Left colon (tissue), 2 donors: ENCODE measurements around the gene LRBA. TPM values are rescaled to one million over a fixed set of nuclear protein-coding genes. Genes with fewer than 3 reads are reported as not detected.

Experiments used
- ATAC-seq: fragments of 200-7000 bp; cut with Tn5 transposase; one replicate; pipeline ENCODE4 v1.9.1; 2020; ENCODE audit warnings: mild to moderate bottlenecking, moderate library complexity
- DNase-seq, 2 donors: peaks; one replicate each; pipeline ENCODE4 v3.0.0-alpha.2; 2020
- intact Hi-C, 2 donors: fragments of 100-400 bp; cut with DNase I in 1 of 2; cut with micrococcal nuclease in 1 of 2; formaldehyde crosslinking; loops; one replicate each; pipeline versions ENCODE4 v1.11.2 to v1.14.0; 2022; cut with DNase I, micrococcal nuclease
- total RNA-seq, 2 donors: library from RNA; stranded (reverse); fragmentation: NEBNext Ultra II Directional; extraction: Animal tissue kit (Norgen Biotek cat#: 25700); gene quantifications; one replicate each; pipeline ENCODE4 v1.2.1, GENCODE V29; 2021
- donor health status: DM: no; HTN: no; CAD: no.
- donor health status: DM: yes; HTN: yes; CAD: no.

Gene LRBA
- total RNA-seq, 2 donors from 2014 or later, result 65.7 to 80.0 TPM

- DNase-seq (no peak), ATAC-seq (no peak)
- intact Hi-C loops, result no loop called here
Measured at GRCh38 chr4:150358691-150359090, 656.4 kb downstream of the LRBA start.

- intact Hi-C loops, result no loop called here
- no peak for DNase-seq
Measured at GRCh38 chr4:150357829-150358228, 657.3 kb downstream of the LRBA start.

GRCh38 chr4:150355858-150356455 is 659.1 kb downstream of the LRBA start:
- no peak for DNase-seq
- ATAC-seq, result peak; percentile 51
- intact Hi-C loops, result no loop called here

More at GRCh38 chr4:150357829-150358228, 657.3 kb downstream of the LRBA start:
- no peak for ATAC-seq

GRCh38 chr4:150355418-150355817 is 659.7 kb downstream of the LRBA start:
- intact Hi-C loops, result no loop called here
- ATAC-seq, result peak; percentile 53
- no peak for DNase-seq

GRCh38 chr4:150354214-150354796 is 660.8 kb downstream of the LRBA start:
- DNase-seq (no peak), ATAC-seq (no peak)
- intact Hi-C loops, result no loop called here

GRCh38 chr4:150348079-150348478 is 667.0 kb downstream of the LRBA start:
- DNase-seq (no peak), ATAC-seq (peak; percentile 27)
- intact Hi-C loops, result no loop called here

GRCh38 chr4:150345207-150345744 is 669.8 kb downstream of the LRBA start:
- DNase-seq (no peak), ATAC-seq (no peak)
- intact Hi-C loops, result no loop called here

GRCh38 chr4:150343796-150344195 is 671.3 kb downstream of the LRBA start:
- DNase-seq (no peak), ATAC-seq (no peak)
- intact Hi-C loops, result no loop called here

GRCh38 chr4:150342945-150343344 is 672.1 kb downstream of the LRBA start:
- no peak for DNase-seq
- intact Hi-C loops, result no loop called here

GRCh38 chr4:150337734-150338133 is 677.4 kb downstream of the LRBA start:
- DNase-seq, result no peak
- ATAC-seq, result no peak
- intact Hi-C loops, result no loop called here

More at GRCh38 chr4:150342945-150343344, 672.1 kb downstream of the LRBA start:
- ATAC-seq, result no peak

GRCh38 chr4:150336676-150337412 is 678.2 kb downstream of the LRBA start:
- no peak for ATAC-seq
- intact Hi-C loops, result no loop called here
- DNase-seq, result no peak

- no peak for DNase-seq
- intact Hi-C loops, result no loop called here
- ATAC-seq, result no peak
Measured at GRCh38 chr4:150332961-150333360, 682.1 kb downstream of the LRBA start.

GRCh38 chr4:150332086-150332485 is 683.0 kb downstream of the LRBA start:
- ATAC-seq (no peak), DNase-seq (no peak)
- intact Hi-C loops, result no loop called here

- ATAC-seq (no peak), DNase-seq (no peak)
- intact Hi-C loops, result no loop called here
Measured at GRCh38 chr4:150329373-150329772, 685.7 kb downstream of the LRBA start.

- DNase-seq, result no peak
- no peak for ATAC-seq
- intact Hi-C loops, result no loop called here
Measured at GRCh38 chr4:150328496-150328895, 686.6 kb downstream of the LRBA start.

GRCh38 chr4:150327262-150327780 is 687.8 kb downstream of the LRBA start:
- ATAC-seq, result no peak
- no peak for DNase-seq
- intact Hi-C loops, result no loop called here

GRCh38 chr4:150325872-150326271 is 689.2 kb downstream of the LRBA start:
- DNase-seq, result no peak
- no peak for ATAC-seq
- intact Hi-C loops, result no loop called here

GRCh38 chr4:150323406-150324325 is 691.4 kb downstream of the LRBA start:
- intact Hi-C loops, result no loop called here
- DNase-seq (no peak), ATAC-seq (no peak)

- ATAC-seq (no peak), DNase-seq (no peak)
- intact Hi-C loops, result no loop called here
Measured at GRCh38 chr4:150322646-150323045, 692.4 kb downstream of the LRBA start.
